ENCODE measurements around the gene B3GNT4. TPM values are rescaled to one million over a fixed set of nuclear protein-coding genes. Genes with fewer than 3 reads are reported as not detected.

Gene B3GNT4
- total and polyA plus RNA-seq, 2 of the 4 experiments (the other 2 are of a cell fraction): 0.18 to 0.53 TPM

GRCh38 chr12:122206111-122206881 is 2.8 kb downstream of the B3GNT4 start:
- H4K91ac ChIP-seq (ENCODE audit: insufficient read depth, low read depth, low read length): no peak overlapping the region
- in situ Hi-C loops (cut with MboI; ENCODE audit: low sequenced_read_pairs) (no loop called here), intact Hi-C loops (cut with micrococcal nuclease) (no loop called here), dilution Hi-C loops (cut with HindIII; ENCODE audit: low sequenced_read_pairs, unreplicated experiment) (no loop called here)
- H3K4me3 ChIP-seq (ENCODE audit: insufficient read depth, low read depth, low read length): no peak overlapping the region
- WGBS, 2 experiments (ENCODE audit: extremely low coverage in 2 of 2, insufficient read length in 1 of 2): 84% methylated on average over 7 of the region's 27 CpGs; no CpG with 5 or more reads in 1 of the 2 experiments
- no peak overlapping the region for H3K23ac ChIP-seq (ENCODE audit: low read depth, low read length)
- H3K4me1 ChIP-seq (ENCODE audit: control insufficient read depth, insufficient read depth, low read length): no peaks in the 10 kb centered on the region
- no peak overlapping the region for H3K27ac ChIP-seq (ENCODE audit: insufficient read depth, low read length)
- H3K14ac ChIP-seq (replicated peaks; ENCODE audit: low read depth, low read length): no peak overlapping the region
- no peak overlapping the region for H2AFZ ChIP-seq (replicated peaks; ENCODE audit: low read length, poor library complexity)
- DNase-seq (no peak), ATAC-seq (ENCODE audit: low read depth) (no peak)
- no peak overlapping the region for H2BK20ac ChIP-seq (ENCODE audit: low read depth, low read length)
- no peak overlapping the region for H2BK120ac ChIP-seq (ENCODE audit: low read depth, low read length)
- H3K18ac ChIP-seq (ENCODE audit: low read depth, low read length): no peak overlapping the region
- TF ChIP-seq CEBPB (IDR thresholded peaks at IDR 0.05; ENCODE audit: low read depth, low read length) (no peak), MAFK (IDR thresholded peaks at IDR 0.05; ENCODE audit: low read depth, low read length) (no peak), CTCF (conservative IDR thresholded peaks at IDR 0.05; ENCODE audit: low read depth, low read length) (no peak), NFE2L2 (IDR thresholded peaks at IDR 0.05; ENCODE audit: low read depth, low read length) (no peak), RCOR1 (IDR thresholded peaks at IDR 0.05; ENCODE audit: insufficient replicate concordance, low read length) (no peak), USF2 (IDR thresholded peaks at IDR 0.05; ENCODE audit: low read depth, low read length) (peak; percentile 60; the same call in 1 of the 2 replicates), CHD1 (IDR thresholded peaks at IDR 0.05; ENCODE audit: low read depth, low read length) (no peak)
- H3K4ac ChIP-seq (ENCODE audit: low read depth, low read length): no peak overlapping the region
- no peak overlapping the region for H2BK5ac ChIP-seq (ENCODE audit: low read depth, low read length, poor library complexity, severe bottlenecking)
- H4K5ac ChIP-seq (ENCODE audit: low read depth, low read length): no peak overlapping the region
- CTCF ChIA-PET: no interaction called here
- peaks cover 22% of the 10 kb centered on the region for H3K27me3 ChIP-seq (ENCODE audit: control insufficient read depth, insufficient read depth, low read length)
- H3K9me3 ChIP-seq (ENCODE audit: control insufficient read depth, insufficient read depth, low read length): no peaks in the 10 kb centered on the region
- no peak overlapping the region for H3K9ac ChIP-seq (ENCODE audit: low read depth, low read length)
- no peak overlapping the region for H4K8ac ChIP-seq (ENCODE audit: low read depth in 2 of 2, low read length in 2 of 2)
- H3K56ac ChIP-seq (ENCODE audit: extremely low read depth, insufficient read depth, low read length): no peak overlapping the region
- peak overlapping the region; percentile 55 for H2AK9ac ChIP-seq (replicated peaks; ENCODE audit: low read depth, low read length, poor library complexity)
- H3K36me3 ChIP-seq (ENCODE audit: control insufficient read depth, insufficient read depth, low read length): peaks cover 29% of the 10 kb centered on the region
- no TSS peak for BruUV-seq (replicated peaks)
- POLR2A ChIA-PET (ENCODE audit: unreplicated experiment): no interaction called here
- H2BK15ac ChIP-seq (ENCODE audit: low read depth, low read length): no peak overlapping the region
- no peaks in the 10 kb centered on the region; the same call in 1 of the 2 replicates for H3K9me1 ChIP-seq (ENCODE audit: insufficient read depth, low read length)
- H3K79me1 ChIP-seq (ENCODE audit: low read depth in 1 of 2, low read length in 2 of 2): 0 out of 4 replicates have a peak, but pooled peaks cover 0 to 1% of the 10 kb centered on the region in 2 experiments
- H3K4me2 ChIP-seq (ENCODE audit: low read depth, low read length): no peak overlapping the region
- H4K20me1 ChIP-seq (ENCODE audit: insufficient read depth, low read length): peaks cover 18% of the 10 kb centered on the region
- H2AK5ac ChIP-seq (ENCODE audit: low read depth, low read length): no peak overlapping the region

Data from IMR-90 (cell line).